Adipocyte (in vitro differentiated cells): ENCODE data around the gene PHF3.
A peak's percentile ranks its signal among the peaks of the same experiment; 100 is the strongest.

Experiments
- DNase-seq: peaks from one replicate; pipeline ENCODE4 v3.0.0-alpha.2; 2015; ENCODE audit warnings: low read depth
- H3K27me3 ChIP-seq: replicated peaks from 2 replicates; pipeline ENCODE4 v1.7.0; 2013; ENCODE audit warnings: mild to moderate bottlenecking, low read length, moderate library complexity; ENCODE audit not compliant: control insufficient read depth, insufficient read depth
- H3K36me3 ChIP-seq: 2 replicates; pipeline ENCODE4 v1.7.0; 2013; ENCODE audit warnings: low read length, mild to moderate bottlenecking, moderate library complexity; ENCODE audit not compliant: control insufficient read depth, insufficient read depth, severe bottlenecking
- H3K4me1 ChIP-seq: 2 replicates; pipeline ENCODE4 v1.7.0; 2013; ENCODE audit warnings: mild to moderate bottlenecking, low read length, moderate library complexity; ENCODE audit not compliant: control insufficient read depth, insufficient read depth
- H3K4me3 ChIP-seq: 2 replicates; pipeline ENCODE4 v1.7.0; 2013; ENCODE audit warnings: mild to moderate bottlenecking, low read length, moderate library complexity
- H3K9ac ChIP-seq: 2 replicates; pipeline ENCODE4 v1.7.0; 2013; ENCODE audit warnings: mild to moderate bottlenecking, low read length, moderate library complexity
- H3K9me3 ChIP-seq: 2 replicates; pipeline ENCODE4 v1.7.0; 2013; ENCODE audit warnings: mild to moderate bottlenecking, low read length, moderate library complexity; ENCODE audit not compliant: control insufficient read depth

Gene PHF3

GRCh38 chr6:63615590-63615989 lies 20.0 kb upstream of the PHF3 start:
- H3K9ac ChIP-seq: no peak overlapping the region
- H3K9me3 ChIP-seq: no peaks in the 10 kb centered on the region
- H3K27me3 ChIP-seq: no peaks in the 10 kb centered on the region
- no peaks in the 10 kb centered on the region for H3K36me3 ChIP-seq
- no peak overlapping the region for H3K4me3 ChIP-seq
- DNase-seq: no peak
- no peaks in the 10 kb centered on the region for H3K4me1 ChIP-seq

GRCh38 chr6:63624091-63624490 lies 11.5 kb upstream of the PHF3 start:
- DNase-seq: no peak
- Histone ChIP-seq H3K4me3 (no peak overlapping the region), H3K9me3 (no peaks in the 10 kb centered on the region), H3K27me3 (no peaks in the 10 kb centered on the region), H3K36me3 (no peaks in the 10 kb centered on the region), H3K9ac (no peak overlapping the region), H3K4me1 (no peaks in the 10 kb centered on the region)

GRCh38 chr6:63630466-63630865 lies 5.1 kb upstream of the PHF3 start:
- no peaks in the 10 kb centered on the region for H3K9me3 ChIP-seq
- peaks cover 8% of the 10 kb centered on the region for H3K4me1 ChIP-seq
- no peak overlapping the region for H3K4me3 ChIP-seq
- no peaks in the 10 kb centered on the region for H3K27me3 ChIP-seq
- H3K36me3 ChIP-seq: no peaks in the 10 kb centered on the region
- no peak overlapping the region for H3K9ac ChIP-seq
- no peak for DNase-seq

- DNase-seq: peak; percentile 20
- H3K4me3 ChIP-seq: no peak overlapping the region
- peak overlapping the region; percentile 94 for H3K9ac ChIP-seq
These were observed 972 bp upstream of the PHF3 start for GRCh38 chr6:63634630-63635029.

GRCh38 chr6:63635215-63635587 lies 401 bp upstream of the PHF3 start:
- peak overlapping the region; percentile 96 for H3K4me3 ChIP-seq
- DNase-seq: peak; percentile 5
- no peaks in the 10 kb centered on the region for H3K9me3 ChIP-seq
- H3K27me3 ChIP-seq: no peaks in the 10 kb centered on the region
- H3K4me1 ChIP-seq: peaks cover 42% of the 10 kb centered on the region
- peak overlapping the region; percentile 94 for H3K9ac ChIP-seq
- no peaks in the 10 kb centered on the region for H3K36me3 ChIP-seq

More at GRCh38 chr6:63634630-63635029, 972 bp upstream of the PHF3 start:
- H3K9me3 ChIP-seq: no peaks in the 10 kb centered on the region
- peaks cover 36% of the 10 kb centered on the region for H3K4me1 ChIP-seq
- H3K27me3 ChIP-seq: no peaks in the 10 kb centered on the region
- no peaks in the 10 kb centered on the region for H3K36me3 ChIP-seq

GRCh38 chr6:63636518-63637021 lies 968 bp downstream of the PHF3 start:
- no peaks in the 10 kb centered on the region for H3K9me3 ChIP-seq
- peaks cover 50% of the 10 kb centered on the region for H3K4me1 ChIP-seq
- no peaks in the 10 kb centered on the region for H3K27me3 ChIP-seq
- H3K36me3 ChIP-seq: no peaks in the 10 kb centered on the region
- H3K4me3 ChIP-seq: peak overlapping the region; percentile 96
- H3K9ac ChIP-seq: peak overlapping the region; percentile 94
- DNase-seq: peak; percentile 59

GRCh38 chr6:63637865-63638445 lies 2.4 kb downstream of the PHF3 start:
- DNase-seq: peak; percentile 60
- peak overlapping the region; percentile 96 for H3K4me3 ChIP-seq

GRCh38 chr6:63640062-63640461 lies 4.5 kb downstream of the PHF3 start:
- Histone ChIP-seq H3K27me3 (no peaks in the 10 kb centered on the region), H3K36me3 (peaks cover 4% of the 10 kb centered on the region), H3K4me3 (peak overlapping the region; percentile 38), H3K9ac (no peak overlapping the region), H3K9me3 (no peaks in the 10 kb centered on the region), H3K4me1 (peaks cover 63% of the 10 kb centered on the region)
- DNase-seq: no peak

More at GRCh38 chr6:63637865-63638445, 2.4 kb downstream of the PHF3 start:
- H3K36me3 ChIP-seq: peaks cover 4% of the 10 kb centered on the region
- H3K4me1 ChIP-seq: peaks cover 52% of the 10 kb centered on the region
- peak overlapping the region; percentile 94 for H3K9ac ChIP-seq
- H3K27me3 ChIP-seq: no peaks in the 10 kb centered on the region
- H3K9me3 ChIP-seq: no peaks in the 10 kb centered on the region

- Histone ChIP-seq H3K4me3 (no peak overlapping the region), H3K36me3 (peaks cover 7% of the 10 kb centered on the region), H3K9me3 (no peaks in the 10 kb centered on the region), H3K4me1 (peaks cover 45% of the 10 kb centered on the region), H3K27me3 (no peaks in the 10 kb centered on the region), H3K9ac (no peak overlapping the region)
- no peak for DNase-seq
These were observed 8.3 kb downstream of the PHF3 start for GRCh38 chr6:63643862-63644261.

- peaks cover 7% of the 10 kb centered on the region for H3K36me3 ChIP-seq
- no peaks in the 10 kb centered on the region for H3K9me3 ChIP-seq
- H3K4me1 ChIP-seq: peaks cover 45% of the 10 kb centered on the region
- no peaks in the 10 kb centered on the region for H3K27me3 ChIP-seq
- no peak for DNase-seq
- H3K4me3 ChIP-seq: no peak overlapping the region
- no peak overlapping the region for H3K9ac ChIP-seq
These were observed 9.2 kb downstream of the PHF3 start for GRCh38 chr6:63644668-63645326.

GRCh38 chr6:63649269-63649668 lies 13.7 kb downstream of the PHF3 start:
- peak; percentile 49 for DNase-seq
- H3K4me1 ChIP-seq: peaks cover 24% of the 10 kb centered on the region
- H3K9me3 ChIP-seq: no peaks in the 10 kb centered on the region
- no peak overlapping the region for H3K9ac ChIP-seq
- H3K36me3 ChIP-seq: peaks cover 3% of the 10 kb centered on the region
- H3K27me3 ChIP-seq: no peaks in the 10 kb centered on the region
- no peak overlapping the region for H3K4me3 ChIP-seq
